Measurements from ENCODE around the gene NPTX2.
"Not testable (repeated sequence)": the region's sequence is repeated elsewhere in the genome, so short reads cannot be mapped to it uniquely, and the experiment has no call there.

NPTX2 gene

DNA sequence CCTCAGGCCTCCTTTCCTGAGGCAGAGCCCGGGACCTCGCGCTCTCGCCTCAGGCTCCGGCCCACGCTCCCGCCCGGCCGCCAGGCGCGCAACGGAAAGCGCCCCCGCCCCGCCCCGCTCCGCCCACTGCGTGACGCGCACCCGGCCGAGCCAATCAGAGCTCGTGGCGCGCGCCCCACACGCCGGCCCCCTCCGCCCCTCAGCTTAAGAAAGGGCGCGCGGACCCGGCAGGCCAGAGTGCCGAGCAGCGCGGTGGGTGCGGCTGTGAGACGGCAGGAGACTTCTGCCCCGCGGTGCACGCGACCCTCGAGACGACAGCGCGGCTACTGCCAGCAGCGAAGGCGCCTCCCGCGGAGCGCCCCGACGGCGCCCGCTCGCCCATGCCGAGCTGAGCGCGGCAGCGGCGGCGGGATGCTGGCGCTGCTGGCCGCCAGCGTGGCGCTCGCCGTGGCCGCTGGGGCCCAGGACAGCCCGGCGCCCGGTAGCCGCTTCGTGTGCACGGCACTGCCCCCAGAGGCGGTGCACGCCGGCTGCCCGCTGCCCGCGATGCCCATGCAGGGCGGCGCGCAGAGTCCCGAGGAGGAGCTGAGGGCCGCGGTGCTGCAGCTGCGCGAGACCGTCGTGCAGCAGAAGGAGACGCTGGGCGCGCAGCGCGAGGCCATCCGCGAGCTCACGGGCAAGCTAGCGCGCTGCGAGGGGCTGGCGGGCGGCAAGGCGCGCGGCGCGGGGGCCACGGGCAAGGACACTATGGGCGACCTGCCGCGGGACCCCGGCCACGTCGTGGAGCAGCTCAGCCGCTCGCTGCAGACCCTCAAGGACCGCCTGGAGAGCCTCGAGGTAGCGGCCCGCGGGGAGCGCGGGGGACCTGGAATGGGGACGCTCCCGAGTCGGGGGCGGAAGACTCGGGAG, at the start of gene NPTX2:
Gene NPTX2, plus strand, starts transcription at position 235 of the 909 bp plus-strand sequence. Its CDS starts 177 bp downstream, at position 412.
- DNase-seq = peak in 1 of 2 donors; percentile 15

DNA sequence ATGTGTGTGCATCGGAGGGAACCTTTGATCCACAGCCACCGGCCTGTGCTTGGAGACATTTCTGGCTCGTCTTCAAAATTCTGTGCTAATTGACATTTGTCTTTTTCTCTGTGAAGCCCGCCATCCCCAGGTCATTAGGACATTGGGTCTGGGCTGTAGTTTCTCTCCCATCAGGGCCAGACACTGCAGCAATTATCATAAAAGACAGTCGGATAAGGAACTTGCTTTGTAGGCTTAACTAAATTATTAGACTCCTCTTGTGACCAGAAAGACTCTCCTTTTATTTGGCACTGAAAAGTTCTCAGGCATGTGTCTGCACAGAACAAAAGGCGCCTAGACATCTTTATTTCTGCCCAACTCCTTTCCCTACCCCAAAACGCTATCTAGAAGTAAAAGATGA, 49.1 kb upstream of the NPTX2 start:
- DNase-seq = no peak

DNA sequence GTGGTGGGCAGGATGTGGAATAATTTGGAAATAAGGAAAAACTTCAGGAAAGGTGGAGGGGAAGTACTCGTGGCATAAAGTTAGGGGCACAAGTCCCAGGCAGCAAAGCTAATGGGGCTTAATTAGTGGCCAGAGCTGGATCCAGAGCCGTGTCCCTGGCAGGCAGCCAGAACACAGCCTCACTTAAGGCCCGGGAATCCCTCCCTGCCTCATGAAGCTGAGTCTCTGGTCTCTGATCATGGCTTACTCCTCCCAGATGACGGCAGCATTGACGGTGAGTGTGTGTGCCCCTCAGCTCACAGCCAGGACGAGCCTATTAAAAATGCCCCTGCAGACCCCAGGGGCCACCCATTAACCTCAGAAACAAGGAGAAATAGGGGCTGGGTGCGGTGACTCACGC, 48.2 kb upstream of the NPTX2 start:
- DNase-seq = no peak

DNA sequence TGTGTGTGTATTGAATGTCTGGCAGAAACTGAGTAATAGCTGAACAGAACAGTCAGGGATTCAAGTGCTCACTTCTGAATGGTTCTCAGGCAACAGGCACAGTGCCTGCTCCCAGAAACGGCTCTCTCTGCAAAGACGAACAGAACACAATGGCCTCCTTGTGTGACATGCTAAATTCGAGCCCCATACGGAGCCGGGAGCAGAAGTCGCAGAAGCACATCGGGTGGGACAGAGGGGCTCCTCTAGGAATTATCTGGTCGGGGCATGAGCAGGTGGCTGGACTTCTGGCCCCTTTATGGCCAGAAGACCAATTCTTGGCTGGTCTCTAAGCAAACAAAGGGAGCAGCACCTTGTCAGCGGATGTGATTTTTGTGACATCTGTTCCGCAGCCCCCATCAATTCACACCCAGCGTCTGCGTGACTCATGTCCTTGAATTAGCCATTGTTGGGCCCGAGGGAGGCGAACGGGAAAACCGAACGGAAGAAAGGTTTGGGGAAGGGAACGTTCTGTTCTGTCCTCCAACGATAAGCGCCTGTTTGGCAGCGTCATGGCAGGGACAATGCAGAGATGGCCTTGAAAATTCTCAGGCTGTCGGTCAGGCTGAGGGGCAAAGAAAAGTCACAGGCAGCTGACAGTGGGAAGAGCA, 47.3 kb upstream of the NPTX2 start:
- no peak for DNase-seq

GRCh38 chr7:98571006-98571405, 46.1 kb upstream of the NPTX2 start:
- DNase-seq = no peak

GRCh38 chr7:98571986-98572385, 45.1 kb upstream of the NPTX2 start:
- DNase-seq = no peak

DNA sequence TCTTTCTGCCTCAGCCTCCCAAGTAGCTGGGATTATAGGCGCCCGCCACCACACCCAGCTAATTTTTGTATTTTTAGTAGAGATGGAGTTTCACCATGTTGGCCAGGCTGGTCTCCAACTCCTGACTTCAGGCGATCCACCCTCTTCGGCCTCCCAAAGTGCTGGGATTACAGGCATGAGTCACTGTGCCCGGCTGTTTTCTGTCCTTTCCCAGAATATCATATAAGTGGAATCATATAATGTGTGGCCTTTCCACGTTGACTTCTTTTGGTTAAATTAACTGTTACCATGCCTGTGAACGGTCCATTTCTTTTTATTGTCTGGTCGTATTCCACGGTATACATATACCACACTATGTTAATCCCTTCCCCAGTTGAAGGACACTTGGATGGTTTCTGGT, 44.4 kb upstream of the NPTX2 start:
- not testable (repeated sequence) for DNase-seq

DNA sequence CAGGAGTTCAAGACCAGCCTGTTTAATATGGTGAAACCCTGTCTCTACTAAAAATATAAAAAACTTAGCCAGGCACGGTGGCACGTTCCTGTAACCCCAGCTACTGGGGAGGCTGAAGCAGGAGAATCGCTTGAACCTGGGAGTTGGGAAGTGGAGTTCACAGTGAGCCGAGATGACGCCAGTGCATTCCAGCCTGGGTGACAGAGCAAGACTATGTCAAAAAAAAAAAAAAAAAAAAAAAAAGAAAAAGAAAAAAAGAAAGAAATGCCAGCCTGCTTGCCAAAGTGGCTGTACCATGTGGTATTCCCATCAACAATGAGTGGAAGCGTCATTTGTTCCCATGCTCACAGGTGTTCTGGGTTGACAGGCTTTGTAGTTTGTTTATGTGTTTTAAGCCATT, 43.3 kb upstream of the NPTX2 start:
- DNase-seq = no peak

GRCh38 chr7:98575878-98576277, 41.2 kb upstream of the NPTX2 start:
- no peak for DNase-seq

DNA sequence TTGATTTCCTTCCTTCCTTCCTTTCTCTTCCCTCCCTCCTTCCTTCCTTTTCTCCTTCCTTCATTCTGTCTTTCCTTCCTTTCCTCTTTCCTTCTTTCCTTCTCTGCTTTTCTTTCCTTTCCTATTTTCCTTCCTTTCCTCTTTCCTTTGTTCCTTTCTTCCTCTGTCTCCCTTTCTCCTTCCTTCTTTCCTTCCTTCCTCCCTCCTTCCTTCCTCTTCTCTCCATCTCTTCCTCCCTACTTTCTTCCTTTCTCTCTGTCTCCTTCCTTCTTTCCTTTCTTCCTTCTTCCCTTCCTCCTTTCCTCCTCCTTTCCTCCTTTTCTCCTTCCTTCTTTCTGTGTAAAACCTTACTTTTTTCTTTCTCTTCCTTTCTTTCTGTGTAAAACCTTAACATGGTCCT, 32.3 kb upstream of the NPTX2 start:
- DNase-seq = no peak

- no peak for DNase-seq
Observed at GRCh38 chr7:98591926-98592325, 25.2 kb upstream of the NPTX2 start.

GRCh38 chr7:98594348-98594747, 22.7 kb upstream of the NPTX2 start:
- no peak for DNase-seq

- DNase-seq = no peak
Observed at GRCh38 chr7:98594787-98595186, 22.3 kb upstream of the NPTX2 start.

- DNase-seq = no peak
Observed at GRCh38 chr7:98598846-98599615, 18.1 kb upstream of the NPTX2 start.

DNA sequence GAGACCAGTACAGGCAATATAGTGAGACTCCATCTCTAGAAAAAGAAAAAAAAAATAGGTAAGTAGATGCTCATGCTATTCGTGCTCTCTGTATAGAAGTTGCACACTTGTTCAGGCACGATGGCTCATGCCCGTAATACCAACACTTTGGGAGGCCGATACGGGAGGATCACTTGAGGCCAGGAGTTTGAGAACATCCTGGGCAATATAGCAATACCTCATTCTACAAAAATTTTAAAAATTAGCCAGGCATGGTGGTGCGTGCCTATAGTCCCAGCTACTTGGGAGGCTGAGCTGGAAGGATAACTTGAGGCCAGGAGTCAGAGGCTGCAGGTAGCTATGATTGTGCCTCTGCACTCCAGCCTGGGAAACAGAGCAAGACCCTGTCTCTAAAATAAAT, 17.2 kb upstream of the NPTX2 start:
- no peak for DNase-seq

GRCh38 chr7:98602755-98603398, 14.2 kb upstream of the NPTX2 start:
- DNase-seq = no peak

DNA sequence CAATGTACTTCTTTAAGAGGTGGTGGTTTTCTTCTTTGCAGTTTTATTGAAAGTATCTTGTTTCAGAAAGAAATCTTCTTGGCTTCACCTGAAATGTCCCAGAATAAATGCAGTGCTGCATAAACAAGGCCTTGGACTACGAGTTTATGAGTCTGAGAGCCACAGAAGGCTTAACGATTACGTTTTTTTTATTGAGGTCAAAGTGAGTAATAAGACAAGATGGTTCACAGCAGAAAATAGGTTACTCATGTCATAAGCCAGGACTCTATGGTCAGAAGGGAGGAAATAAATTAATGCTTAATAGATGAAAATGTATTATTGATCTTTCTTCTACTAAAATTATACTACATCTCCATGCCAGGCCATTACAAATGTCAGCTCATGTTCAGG, 13.7 kb upstream of the NPTX2 start:
- DNase-seq = no peak

- DNase-seq = no peak
Observed at GRCh38 chr7:98613601-98614425, 3.3 kb upstream of the NPTX2 start.

DNA sequence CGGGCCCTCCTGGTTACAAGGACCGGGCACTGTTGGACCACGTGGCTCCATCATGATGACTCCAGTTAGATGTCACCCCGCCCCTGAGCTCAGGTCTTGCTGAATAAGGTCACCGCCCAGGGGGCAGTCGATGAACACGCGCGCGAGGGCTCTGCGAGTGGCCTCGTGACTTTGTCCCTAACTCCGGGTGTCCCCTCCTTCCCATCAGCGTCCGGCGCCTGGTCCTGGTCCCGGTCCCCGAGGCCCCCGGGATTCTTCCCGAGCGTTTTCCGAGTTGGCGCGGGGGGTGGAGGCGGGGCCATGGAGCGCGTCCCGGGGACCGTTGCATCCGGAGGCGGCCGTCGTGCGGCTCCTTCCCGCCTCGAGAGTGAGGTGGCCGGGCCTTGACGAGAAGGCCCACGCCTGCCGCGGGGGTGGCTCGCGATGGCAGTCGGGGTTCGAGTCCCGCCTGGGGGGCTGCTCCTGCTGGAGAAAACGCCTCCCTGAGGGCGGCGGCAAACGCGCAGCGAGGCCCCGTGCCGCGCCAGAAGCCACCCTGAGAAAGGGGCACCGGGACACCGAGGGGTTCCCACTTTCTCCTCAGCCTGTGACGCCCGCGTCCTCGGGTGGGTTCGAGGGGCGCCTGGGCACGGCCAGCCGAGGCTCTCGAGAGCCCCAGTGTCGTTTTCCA, 569 bp upstream of the NPTX2 start:
- no peak for DNase-seq

DNA sequence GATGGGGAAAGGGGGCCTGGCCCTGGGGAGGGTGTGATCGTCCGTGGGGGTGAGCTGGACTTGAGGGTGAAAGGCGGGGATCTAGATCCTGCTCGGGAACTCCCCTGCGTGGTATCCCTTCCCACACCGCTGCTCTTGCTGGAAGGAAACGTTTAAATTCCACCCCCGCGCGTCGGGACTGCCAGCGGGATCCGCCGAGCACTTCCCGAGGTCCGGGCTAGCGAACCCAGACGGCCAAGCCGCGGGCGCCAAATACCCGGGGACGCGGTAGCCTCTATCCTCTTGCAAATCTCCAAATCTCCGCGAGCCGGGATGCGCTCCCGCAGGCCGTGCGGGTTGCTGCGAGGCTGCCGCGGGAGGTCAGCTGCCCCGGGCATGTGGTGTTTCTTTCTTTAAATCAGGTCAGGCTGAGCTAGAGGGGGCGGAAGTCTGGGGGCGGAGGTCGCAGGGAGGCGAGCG, 904 bp downstream of the NPTX2 start:
- no peak for DNase-seq

DNA sequence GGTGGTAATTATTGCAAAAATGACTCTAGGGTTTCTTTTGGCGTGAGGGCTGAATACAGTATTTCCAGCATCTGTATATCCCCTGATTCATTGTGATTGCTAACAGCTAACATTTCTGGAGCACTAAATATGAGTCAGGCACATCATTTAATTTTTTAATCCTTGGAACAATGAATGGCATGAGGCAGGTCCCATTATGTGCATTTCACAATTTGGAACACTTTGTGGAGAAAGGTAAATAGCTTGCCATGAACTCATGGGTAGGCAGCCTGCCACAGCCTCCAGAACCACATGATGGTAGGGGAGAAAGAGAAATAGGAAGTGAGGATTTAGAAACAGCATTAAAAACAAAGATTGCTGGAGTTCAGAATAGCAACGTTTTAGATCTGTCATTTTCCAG, 1.7 kb downstream of the NPTX2 start:
- DNase-seq = no peak
